Natural killer cell (primary cell): ENCODE measurements around the gene WWC2. TPM values are rescaled to one million over a fixed set of nuclear protein-coding genes. Genes with fewer than 3 reads are reported as not detected.

ENCODE experiments used
- ATAC-seq, 3 donors: fragments of 150-1000 bp in 2 of 3; fragments of 200-7000 bp in 1 of 3; cut with Tn5 transposase; 1 replicate in 1 of 3; 2 replicates in 2 of 3; pipeline ENCODE4 v1.10.0; 2021; ENCODE audit warnings: mild to moderate bottlenecking in 2 of 3, moderate library complexity in 2 of 3
- DNase-seq, 2 donors: peaks; one replicate each; pipeline versions ENCODE4 v3.0.0 to v3.0.0-alpha.2; 2013 to 2021; ENCODE audit warnings: mixed read lengths in 1 of 2
- H3K27ac ChIP-seq: one replicate; pipeline ENCODE4 v1.5.1; 2013; ENCODE audit warnings: mild to moderate bottlenecking, low read length
- H3K27me3 ChIP-seq: one replicate; pipeline ENCODE4 v1.6.1; 2013; ENCODE audit warnings: low read length; ENCODE audit not compliant: control insufficient read depth, insufficient read depth
- H3K36me3 ChIP-seq: one replicate; pipeline ENCODE4 v1.6.1; 2013; ENCODE audit warnings: low read length; ENCODE audit not compliant: control insufficient read depth, insufficient read depth
- H3K4me1 ChIP-seq: one replicate; pipeline ENCODE4 v1.6.1; 2013; ENCODE audit warnings: low read length; ENCODE audit not compliant: control insufficient read depth, insufficient read depth
- H3K4me3 ChIP-seq: one replicate; pipeline ENCODE4 v1.5.1; 2013; ENCODE audit warnings: low read length
- H3K9me3 ChIP-seq: one replicate; pipeline ENCODE4 v1.6.1; 2013; ENCODE audit warnings: low read length; ENCODE audit not compliant: control insufficient read depth, insufficient read depth
- H3K27ac Mint-ChIP-seq, 2 donors: one replicate each; pipeline ENCODE4 v1.8.0; 2022; ENCODE audit warnings: mild to moderate bottlenecking in 2 of 2, mixed read lengths in 2 of 2, moderate library complexity in 1 of 2
- H3K27me3 Mint-ChIP-seq, 2 donors: one replicate each; pipeline ENCODE4 v1.8.0; 2022; ENCODE audit warnings: low read depth in 2 of 2, mixed read lengths in 2 of 2
- H3K36me3 Mint-ChIP-seq: one replicate; pipeline ENCODE4 v1.8.0; 2022; ENCODE audit warnings: mixed read lengths
- H3K4me1 Mint-ChIP-seq, 2 donors: one replicate each; pipeline ENCODE4 v1.8.0; 2022; ENCODE audit warnings: mixed read lengths in 2 of 2
- H3K4me3 Mint-ChIP-seq: one replicate; pipeline ENCODE4 v1.8.0; 2022; ENCODE audit warnings: mild to moderate bottlenecking, moderate library complexity, mixed read lengths
- H3K9me3 Mint-ChIP-seq, 2 donors: one replicate each; pipeline ENCODE4 v1.8.0; 2022; ENCODE audit warnings: mixed read lengths in 2 of 2
- WGBS: methylation state at CpG from one replicate; pipeline ENCODE4 v1.1.7; 2013; ENCODE audit warnings: missing lambda C conversion rate; ENCODE audit not compliant: insufficient coverage; 5-methylcytosine and 5-hydroxymethylcytosine counted together
- intact Hi-C: fragments of 100-400 bp; cut with micrococcal nuclease; formaldehyde crosslinking; loops from one replicate; pipeline ENCODE4 v1.14.2; 2022
- total RNA-seq, 4 donors: library from RNA; stranded (reverse); fragments of 120-200 nt in 1 of 4; gene quantifications; one replicate each; pipeline versions ENCODE4 v1.2.3 to v1.2.4, GENCODE V29; 2013 to 2022
- TF ChIP-seq, protein P1 (sequence below): fragments of 200-600 bp; IDR thresholded peaks from one replicate; pipeline ENCODE4 v1.8.0; 2022; ENCODE audit warnings: antibody characterized with exemption

WWC2 gene
- total RNA-seq, 3 donors from 2014 or later (not counting 1 experiment from before 2014, with no cell fraction given) = 8.2 to 22.7 (median 9.2) TPM

DNA sequence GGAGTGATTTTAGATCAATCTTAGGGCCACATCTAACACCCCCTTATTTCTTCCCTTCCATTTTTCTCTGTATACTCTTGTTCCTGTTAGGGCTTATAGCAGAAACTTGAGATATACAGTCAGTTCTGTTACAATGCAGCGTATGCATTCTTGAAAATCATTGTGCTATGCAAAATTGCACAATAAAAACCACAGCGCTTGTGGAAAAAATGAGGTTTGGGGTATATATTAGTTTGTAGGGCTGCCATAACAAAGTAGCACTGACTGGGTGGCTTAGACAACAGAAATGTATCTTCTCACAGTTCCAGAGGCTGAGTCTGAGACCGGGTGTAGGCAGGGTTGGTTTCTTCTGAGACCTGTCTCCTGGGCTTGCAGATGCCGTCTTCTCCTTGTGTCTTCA lies 59.0 kb downstream of the WWC2 start:
- intact Hi-C loops = no loop called here

DNA sequence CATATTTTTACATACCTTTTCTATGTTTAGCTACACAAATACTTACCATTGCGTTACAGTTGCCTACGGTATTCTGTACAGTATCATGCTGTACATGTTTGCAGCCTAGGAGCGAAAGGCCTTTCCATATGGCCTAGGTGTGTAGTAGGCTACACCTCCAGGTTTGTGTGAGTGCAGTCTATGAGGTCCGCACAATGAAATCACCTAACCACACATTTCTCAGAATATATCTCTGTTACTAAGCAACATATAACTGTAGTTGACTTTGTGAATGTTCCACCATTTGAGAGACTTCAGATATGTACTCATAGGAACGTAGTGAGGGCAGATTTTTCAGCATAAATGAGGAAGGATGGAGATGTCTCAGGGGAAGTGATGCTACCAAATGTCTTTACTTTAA lies 62.6 kb downstream of the WWC2 start:
- ATAC-seq (no peak), DNase-seq (no peak)
- Histone ChIP-seq H3K36me3 (no peaks in the 10 kb centered on the region), H3K27ac (no peak overlapping the region), H3K27me3 (no peaks in the 10 kb centered on the region), H3K9me3 (no peaks in the 10 kb centered on the region), H3K4me1 (no peaks in the 10 kb centered on the region), H3K4me3 (no peak overlapping the region)
- H3K4me1 Mint-ChIP-seq = peaks cover 0 to 4% of the 10 kb centered on the region in 2 donors
- no peak overlapping the region for H3K27ac Mint-ChIP-seq
- no peaks in the 10 kb centered on the region for H3K36me3 Mint-ChIP-seq
- intact Hi-C loops = no loop called here
- H3K4me3 Mint-ChIP-seq = no peak overlapping the region
- 84% methylated on average over 4 of the region's 5 CpGs for WGBS
- TF ChIP-seq, protein P1, sequence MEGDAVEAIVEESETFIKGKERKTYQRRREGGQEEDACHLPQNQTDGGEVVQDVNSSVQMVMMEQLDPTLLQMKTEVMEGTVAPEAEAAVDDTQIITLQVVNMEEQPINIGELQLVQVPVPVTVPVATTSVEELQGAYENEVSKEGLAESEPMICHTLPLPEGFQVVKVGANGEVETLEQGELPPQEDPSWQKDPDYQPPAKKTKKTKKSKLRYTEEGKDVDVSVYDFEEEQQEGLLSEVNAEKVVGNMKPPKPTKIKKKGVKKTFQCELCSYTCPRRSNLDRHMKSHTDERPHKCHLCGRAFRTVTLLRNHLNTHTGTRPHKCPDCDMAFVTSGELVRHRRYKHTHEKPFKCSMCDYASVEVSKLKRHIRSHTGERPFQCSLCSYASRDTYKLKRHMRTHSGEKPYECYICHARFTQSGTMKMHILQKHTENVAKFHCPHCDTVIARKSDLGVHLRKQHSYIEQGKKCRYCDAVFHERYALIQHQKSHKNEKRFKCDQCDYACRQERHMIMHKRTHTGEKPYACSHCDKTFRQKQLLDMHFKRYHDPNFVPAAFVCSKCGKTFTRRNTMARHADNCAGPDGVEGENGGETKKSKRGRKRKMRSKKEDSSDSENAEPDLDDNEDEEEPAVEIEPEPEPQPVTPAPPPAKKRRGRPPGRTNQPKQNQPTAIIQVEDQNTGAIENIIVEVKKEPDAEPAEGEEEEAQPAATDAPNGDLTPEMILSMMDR = no peak
- no peaks in the 10 kb centered on the region for H3K27me3 Mint-ChIP-seq
- H3K9me3 Mint-ChIP-seq = no peaks in the 10 kb centered on the region

More for the DNA sequence above, 59.0 kb downstream of the WWC2 start:
- H3K27ac Mint-ChIP-seq = no peak overlapping the region
- DNase-seq (no peak), ATAC-seq (no peak)
- H3K4me1 Mint-ChIP-seq = peaks cover 0 to 4% of the 10 kb centered on the region in 2 donors
- no peaks in the 10 kb centered on the region for H3K36me3 Mint-ChIP-seq
- 54% methylated on average over 4 of the region's 4 CpGs for WGBS
- H3K4me3 Mint-ChIP-seq = no peak overlapping the region
- H3K4me1 ChIP-seq = no peaks in the 10 kb centered on the region
- no peaks in the 10 kb centered on the region for H3K27me3 ChIP-seq
- H3K27me3 Mint-ChIP-seq = no peaks in the 10 kb centered on the region
- H3K4me3 ChIP-seq = no peak overlapping the region
- TF ChIP-seq, protein P1 = no peak
- no peaks in the 10 kb centered on the region for H3K9me3 ChIP-seq
- no peak overlapping the region for H3K27ac ChIP-seq
- no peaks in the 10 kb centered on the region for H3K36me3 ChIP-seq
- H3K9me3 Mint-ChIP-seq = no peaks in the 10 kb centered on the region

DNA sequence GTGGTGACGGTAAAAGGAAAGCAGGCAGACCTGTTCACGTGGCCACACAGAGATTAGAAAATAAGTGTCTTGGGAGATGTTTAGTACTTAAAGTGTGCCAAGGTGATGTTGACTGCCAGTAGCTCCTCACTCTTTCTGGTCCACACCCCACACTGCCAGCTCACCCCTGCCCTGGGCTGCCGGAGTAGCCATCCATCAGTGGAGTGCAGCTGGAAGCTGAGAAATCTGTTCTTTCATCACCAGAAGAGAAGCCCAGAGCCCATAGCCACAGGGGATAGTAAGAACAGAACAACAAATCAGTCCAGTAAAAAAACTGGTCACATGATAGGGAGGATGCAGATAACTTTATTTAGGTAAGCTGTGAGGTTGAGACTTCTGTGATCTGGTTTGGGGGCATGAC lies 64.1 kb downstream of the WWC2 start:
- Histone ChIP-seq H3K27ac (no peak overlapping the region), H3K4me1 (no peaks in the 10 kb centered on the region), H3K4me3 (no peak overlapping the region), H3K9me3 (no peaks in the 10 kb centered on the region), H3K27me3 (no peaks in the 10 kb centered on the region), H3K36me3 (no peaks in the 10 kb centered on the region)
- intact Hi-C loops = no loop called here
- no peak overlapping the region for H3K4me3 Mint-ChIP-seq
- H3K4me1 Mint-ChIP-seq = peaks cover 0 to 4% of the 10 kb centered on the region in 2 donors
- peaks cover 0 to 5% of the 10 kb centered on the region in 2 donors for H3K27me3 Mint-ChIP-seq
- no peak for DNase-seq
- no peak for ATAC-seq
- TF ChIP-seq, protein P1 = no peak
- no peaks in the 10 kb centered on the region for H3K9me3 Mint-ChIP-seq
- H3K36me3 Mint-ChIP-seq = no peaks in the 10 kb centered on the region
- no peak overlapping the region for H3K27ac Mint-ChIP-seq
- WGBS = 96% methylated on average over 3 of the region's 3 CpGs

DNA sequence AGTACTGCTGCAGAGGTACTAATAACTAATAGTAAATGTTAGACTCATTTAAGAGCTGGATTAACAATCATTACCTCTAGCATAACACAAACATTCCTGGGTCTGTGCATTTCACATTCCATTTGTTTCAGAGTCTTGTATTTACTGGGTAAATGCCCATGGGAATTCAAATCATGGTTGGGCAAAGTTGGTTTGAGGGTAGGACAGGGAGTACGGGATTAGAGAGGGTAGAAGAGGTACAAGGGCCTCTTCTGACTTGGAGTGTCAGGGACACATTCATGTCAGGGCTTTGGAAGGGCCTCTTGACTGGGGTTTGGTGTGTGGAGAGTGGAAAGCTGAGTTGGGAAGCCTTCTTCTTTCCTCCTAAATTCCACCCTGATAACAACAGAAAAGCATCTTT lies 65.9 kb downstream of the WWC2 start:
- intact Hi-C loops = no loop called here
- Histone ChIP-seq H3K27me3 (no peaks in the 10 kb centered on the region), H3K36me3 (no peaks in the 10 kb centered on the region), H3K4me3 (no peak overlapping the region), H3K9me3 (no peaks in the 10 kb centered on the region), H3K27ac (no peak overlapping the region), H3K4me1 (no peaks in the 10 kb centered on the region)
- TF ChIP-seq, protein P1 = no peak
- H3K9me3 Mint-ChIP-seq = no peaks in the 10 kb centered on the region
- ATAC-seq (no peak), DNase-seq (no peak)
- H3K4me3 Mint-ChIP-seq = no peak overlapping the region
- no peaks in the 10 kb centered on the region for H3K36me3 Mint-ChIP-seq
- peaks cover 0 to 5% of the 10 kb centered on the region in 2 donors for H3K27me3 Mint-ChIP-seq
- 81% methylated on average over 1 of the region's 1 CpG for WGBS
- H3K27ac Mint-ChIP-seq = no peak overlapping the region
- peaks cover 0 to 4% of the 10 kb centered on the region in 2 donors for H3K4me1 Mint-ChIP-seq
